SK-N-SH treated with all-trans-retinoic acid at 6 μM for 48 hours (cell line): ENCODE measurements around the gene COL16A1.

ENCODE experiments used
- ARNTL ChIP-seq: fragments of 450-650 bp; formaldehyde crosslinking; IDR thresholded peaks from 2 replicates; pipeline ENCODE4 v1.5.0; 2020; ENCODE audit warnings: low read depth, mild to moderate bottlenecking, moderate library complexity, borderline replicate concordance
- ESRRG ChIP-seq: fragments of 250-450 bp; sonication (Bioruptor Pico); IDR thresholded peaks from 2 replicates; pipeline ENCODE4 v1.6.1; 2021; ENCODE audit warnings: mild to moderate bottlenecking
- ISL1 ChIP-seq: fragments of 250-450 bp; sonication (Bioruptor Pico); IDR thresholded peaks from 2 replicates; pipeline ENCODE4 v2.1.2; 2022; ENCODE audit warnings: mild to moderate bottlenecking, moderate library complexity
- PPARA ChIP-seq: fragments of 250-450 bp; sonication (Bioruptor Pico); IDR thresholded peaks from 2 replicates; pipeline ENCODE4 v1.5.0; 2020; ENCODE audit warnings: mild to moderate bottlenecking, borderline replicate concordance
- SNAI2 ChIP-seq: fragments of 250-450 bp; sonication (Bioruptor Pico); IDR thresholded peaks from 2 replicates; pipeline ENCODE4 v1.5.0; 2020; ENCODE audit warnings: mild to moderate bottlenecking, moderate library complexity
- ZFP3 ChIP-seq: fragments of 250-450 bp; sonication (Bioruptor Pico); IDR thresholded peaks from 2 replicates; pipeline ENCODE4 v1.5.0; 2020; ENCODE audit warnings: mild to moderate bottlenecking, moderate library complexity
- ZNF565 ChIP-seq: fragments of 450-650 bp; formaldehyde crosslinking; conservative IDR thresholded peaks from 2 replicates; pipeline ENCODE4 v1.5.0; 2020; ENCODE audit warnings: low read depth, mild to moderate bottlenecking, moderate library complexity
- ZNF8 ChIP-seq: fragments of 450-650 bp; formaldehyde crosslinking; IDR thresholded peaks from 2 replicates; pipeline ENCODE4 v1.5.0; 2020; ENCODE audit warnings: mild to moderate bottlenecking, moderate library complexity
- TF ChIP-seq, protein P1 (sequence below): fragments of 250-450 bp; sonication (Bioruptor Pico); IDR thresholded peaks from 2 replicates; pipeline ENCODE4 v1.5.1; 2021; ENCODE audit warnings: mild to moderate bottlenecking, moderate library complexity
- TF ChIP-seq, protein P2 (sequence below): fragments of 250-450 bp; sonication (Bioruptor Pico); IDR thresholded peaks from 2 replicates; pipeline ENCODE4 v1.8.0; 2020; ENCODE audit warnings: mild to moderate bottlenecking, moderate library complexity, borderline replicate concordance
- TF ChIP-seq, protein P3 (sequence below): fragments of 250-450 bp; sonication (Bioruptor Pico); IDR thresholded peaks from 2 replicates; pipeline ENCODE4 v1.8.0; 2021; ENCODE audit warnings: low read depth, mild to moderate bottlenecking, moderate library complexity, borderline replicate concordance

DNA sequence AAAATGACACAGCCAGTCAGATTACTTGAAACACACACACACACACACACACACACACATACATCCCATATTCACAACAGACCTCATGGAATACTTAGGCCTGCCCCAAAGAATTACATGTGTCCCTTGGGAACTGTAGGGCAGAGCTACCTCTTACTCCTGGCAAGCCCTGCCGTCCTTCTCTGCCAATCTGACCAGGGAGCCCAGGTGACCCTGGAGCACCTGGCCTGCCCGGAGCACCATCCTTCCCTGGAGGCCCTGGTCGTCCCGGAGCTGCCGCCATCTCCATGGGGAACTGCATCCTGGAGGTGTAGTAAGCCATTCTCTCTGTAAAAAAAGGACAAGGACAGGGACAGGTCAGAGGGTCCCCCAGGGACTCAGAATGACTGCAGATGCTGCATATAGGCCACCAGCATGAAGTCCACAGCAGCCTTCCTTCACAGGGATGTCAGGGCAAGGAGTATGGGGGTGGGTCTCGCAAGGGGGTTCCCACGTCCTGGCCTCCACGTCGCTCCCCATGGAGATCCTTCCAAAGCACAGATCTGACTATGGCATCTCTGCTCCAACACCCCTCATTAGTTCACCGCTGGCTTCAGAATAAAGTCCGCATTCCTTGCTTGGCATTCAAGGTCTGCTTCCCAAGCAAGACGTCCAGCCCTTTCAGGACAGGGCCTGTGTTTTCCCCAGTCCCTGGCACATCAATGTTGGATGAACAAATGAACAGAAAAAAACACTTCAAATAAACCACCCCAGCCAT lies 49.9 kb downstream of the COL16A1 start:
- TF ChIP-seq, protein P1, sequence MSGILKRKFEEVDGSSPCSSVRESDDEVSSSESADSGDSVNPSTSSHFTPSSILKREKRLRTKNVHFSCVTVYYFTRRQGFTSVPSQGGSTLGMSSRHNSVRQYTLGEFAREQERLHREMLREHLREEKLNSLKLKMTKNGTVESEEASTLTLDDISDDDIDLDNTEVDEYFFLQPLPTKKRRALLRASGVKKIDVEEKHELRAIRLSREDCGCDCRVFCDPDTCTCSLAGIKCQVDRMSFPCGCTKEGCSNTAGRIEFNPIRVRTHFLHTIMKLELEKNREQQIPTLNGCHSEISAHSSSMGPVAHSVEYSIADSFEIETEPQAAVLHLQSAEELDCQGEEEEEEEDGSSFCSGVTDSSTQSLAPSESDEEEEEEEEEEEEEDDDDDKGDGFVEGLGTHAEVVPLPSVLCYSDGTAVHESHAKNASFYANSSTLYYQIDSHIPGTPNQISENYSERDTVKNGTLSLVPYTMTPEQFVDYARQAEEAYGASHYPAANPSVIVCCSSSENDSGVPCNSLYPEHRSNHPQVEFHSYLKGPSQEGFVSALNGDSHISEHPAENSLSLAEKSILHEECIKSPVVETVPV (CRISPR knock-in tag): no peak
- TF ChIP-seq SNAI2 (CRISPR knock-in tag): no peak
- no peak for TF ChIP-seq ESRRG (CRISPR knock-in tag)
- no peak for TF ChIP-seq ZFP3 (CRISPR knock-in tag)
- TF ChIP-seq ARNTL (CRISPR knock-in tag): no peak
- TF ChIP-seq PPARA (CRISPR knock-in tag): no peak
- TF ChIP-seq ZNF8 (CRISPR knock-in tag): no peak
- TF ChIP-seq, protein P2, sequence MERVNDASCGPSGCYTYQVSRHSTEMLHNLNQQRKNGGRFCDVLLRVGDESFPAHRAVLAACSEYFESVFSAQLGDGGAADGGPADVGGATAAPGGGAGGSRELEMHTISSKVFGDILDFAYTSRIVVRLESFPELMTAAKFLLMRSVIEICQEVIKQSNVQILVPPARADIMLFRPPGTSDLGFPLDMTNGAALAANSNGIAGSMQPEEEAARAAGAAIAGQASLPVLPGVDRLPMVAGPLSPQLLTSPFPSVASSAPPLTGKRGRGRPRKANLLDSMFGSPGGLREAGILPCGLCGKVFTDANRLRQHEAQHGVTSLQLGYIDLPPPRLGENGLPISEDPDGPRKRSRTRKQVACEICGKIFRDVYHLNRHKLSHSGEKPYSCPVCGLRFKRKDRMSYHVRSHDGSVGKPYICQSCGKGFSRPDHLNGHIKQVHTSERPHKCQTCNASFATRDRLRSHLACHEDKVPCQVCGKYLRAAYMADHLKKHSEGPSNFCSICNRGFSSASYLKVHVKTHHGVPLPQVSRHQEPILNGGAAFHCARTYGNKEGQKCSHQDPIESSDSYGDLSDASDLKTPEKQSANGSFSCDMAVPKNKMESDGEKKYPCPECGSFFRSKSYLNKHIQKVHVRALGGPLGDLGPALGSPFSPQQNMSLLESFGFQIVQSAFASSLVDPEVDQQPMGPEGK (CRISPR knock-in tag): no peak
- TF ChIP-seq ZNF565 (CRISPR knock-in tag): no peak
- no peak for TF ChIP-seq ISL1 (CRISPR knock-in tag)
- TF ChIP-seq, protein P3, sequence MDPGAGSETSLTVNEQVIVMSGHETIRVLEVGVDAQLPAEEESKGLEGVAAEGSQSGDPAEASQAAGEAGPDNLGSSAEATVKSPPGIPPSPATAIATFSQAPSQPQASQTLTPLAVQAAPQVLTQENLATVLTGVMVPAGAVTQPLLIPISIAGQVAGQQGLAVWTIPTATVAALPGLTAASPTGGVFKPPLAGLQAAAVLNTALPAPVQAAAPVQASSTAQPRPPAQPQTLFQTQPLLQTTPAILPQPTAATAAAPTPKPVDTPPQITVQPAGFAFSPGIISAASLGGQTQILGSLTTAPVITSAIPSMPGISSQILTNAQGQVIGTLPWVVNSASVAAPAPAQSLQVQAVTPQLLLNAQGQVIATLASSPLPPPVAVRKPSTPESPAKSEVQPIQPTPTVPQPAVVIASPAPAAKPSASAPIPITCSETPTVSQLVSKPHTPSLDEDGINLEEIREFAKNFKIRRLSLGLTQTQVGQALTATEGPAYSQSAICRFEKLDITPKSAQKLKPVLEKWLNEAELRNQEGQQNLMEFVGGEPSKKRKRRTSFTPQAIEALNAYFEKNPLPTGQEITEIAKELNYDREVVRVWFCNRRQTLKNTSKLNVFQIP (CRISPR knock-in tag): no peak
